IMR-90 (cell line): ENCODE data around the gene TALDO1. TPM values are rescaled to one million over a fixed set of nuclear protein-coding genes. Genes with fewer than 3 reads are reported as not detected.
A peak's percentile ranks its signal among the peaks of the same experiment; 100 is the strongest.

Experiments used
- ATAC-seq: fragments of 200-7000 bp; cut with Tn5 transposase; 2 replicates; pipeline ENCODE4 v1.9.1; 2020; ENCODE audit warnings: low read depth, mild to moderate bottlenecking, moderate library complexity
- BruUV-seq: library from RNA; stranded (reverse); fragments of 400-500 nt; replicated peaks from 2 replicates; lab custom pipeline; 2021; lab: Mats Ljungman, UMichigan
- CTCF ChIA-PET: fragments of 300-600 bp; formaldehyde crosslinking; extraction: SDS; loops from one replicate; lab custom pipeline; 2021; ENCODE audit warnings: antibody characterized with exemption; lab: Yijun Ruan, JAX
- POLR2A ChIA-PET: fragments of 300-600 bp; sonication (Branson Sonifier 250); formaldehyde crosslinking; loops from one replicate; lab custom pipeline; 2022; ENCODE audit warnings: antibody characterized with exemption; ENCODE audit not compliant: unreplicated experiment; lab: Charles Lee
- DNase-seq: peaks from one replicate; pipeline ENCODE4 v3.0.0; 2013
- H2AFZ ChIP-seq: replicated peaks from 2 replicates; pipeline ENCODE3; 2013; ENCODE audit warnings: low read length, mild to moderate bottlenecking; ENCODE audit not compliant: poor library complexity
- H2AK5ac ChIP-seq: 2 replicates; pipeline ENCODE4 v1.6.1; 2013; ENCODE audit warnings: low read depth, low read length, inconsistent platforms
- H2AK9ac ChIP-seq: replicated peaks from 2 replicates; pipeline ENCODE3; 2013; ENCODE audit warnings: mild to moderate bottlenecking, low read depth, low read length, moderate library complexity; ENCODE audit not compliant: poor library complexity
- H2BK120ac ChIP-seq: 2 replicates; pipeline ENCODE4 v1.6.1; 2013; ENCODE audit warnings: low read depth, low read length, inconsistent platforms
- H2BK15ac ChIP-seq: 3 replicates; pipeline ENCODE4 v1.6.1; 2013; ENCODE audit warnings: low read depth, low read length, inconsistent platforms
- H2BK20ac ChIP-seq: 2 replicates; pipeline ENCODE4 v1.6.1; 2013; ENCODE audit warnings: low read depth, mild to moderate bottlenecking, inconsistent platforms, low read length, moderate library complexity
- H2BK5ac ChIP-seq: 2 replicates; pipeline ENCODE4 v1.6.1; 2013; ENCODE audit warnings: mild to moderate bottlenecking, low read depth, low read length, inconsistent platforms; ENCODE audit not compliant: poor library complexity, severe bottlenecking
- H3K14ac ChIP-seq: replicated peaks from 2 replicates; pipeline ENCODE4 v1.6.1; 2013; ENCODE audit warnings: low read depth, low read length, inconsistent platforms
- H3K18ac ChIP-seq: 2 replicates; pipeline ENCODE4 v1.6.1; 2013; ENCODE audit warnings: low read depth, low read length, control low read depth
- H3K23ac ChIP-seq: 2 replicates; pipeline ENCODE4 v1.6.1; 2013; ENCODE audit warnings: low read depth, low read length, inconsistent platforms
- H3K27ac ChIP-seq: 2 replicates; pipeline ENCODE4 v1.5.1; 2013; ENCODE audit warnings: mild to moderate bottlenecking, control low read depth, low read length; ENCODE audit not compliant: insufficient read depth
- H3K27me3 ChIP-seq: 2 replicates; pipeline ENCODE4 v1.6.1; 2013; ENCODE audit warnings: low read length; ENCODE audit not compliant: control insufficient read depth, insufficient read depth
- H3K36me3 ChIP-seq: 2 replicates; pipeline ENCODE4 v1.6.1; 2013; ENCODE audit warnings: low read length, mixed read lengths; ENCODE audit not compliant: control insufficient read depth, insufficient read depth
- H3K4ac ChIP-seq: 2 replicates; pipeline ENCODE4 v1.6.1; 2013; ENCODE audit warnings: low read depth, low read length, inconsistent platforms
- H3K4me1 ChIP-seq: 2 replicates; pipeline ENCODE4 v1.6.1; 2013; ENCODE audit warnings: low read length, mixed read lengths; ENCODE audit not compliant: control insufficient read depth, insufficient read depth
- H3K4me2 ChIP-seq: 2 replicates; pipeline ENCODE4 v1.6.1; 2013; ENCODE audit warnings: low read depth, mild to moderate bottlenecking, control low read depth, low read length, moderate library complexity
- H3K4me3 ChIP-seq: 2 replicates; pipeline ENCODE4 v1.5.1; 2013; ENCODE audit warnings: low read depth, mild to moderate bottlenecking, control low read depth, low read length, moderate library complexity; ENCODE audit not compliant: insufficient read depth
- H3K56ac ChIP-seq: 2 replicates; pipeline ENCODE4 v1.6.1; 2013; ENCODE audit warnings: low read length, inconsistent platforms; ENCODE audit not compliant: insufficient read depth; ENCODE audit errors: extremely low read depth
- H3K79me1 ChIP-seq, 2 experiments: 2 replicates each; pipeline ENCODE4 v1.6.1; 2013; ENCODE audit warnings: low read length in 2 of 2, inconsistent platforms in 1 of 2, low read depth in 1 of 2
- H3K9ac ChIP-seq: 2 replicates; pipeline ENCODE4 v1.6.1; 2013; ENCODE audit warnings: low read depth, low read length, control low read depth
- H3K9me1 ChIP-seq: 2 replicates; pipeline ENCODE4 v1.6.1; 2013; ENCODE audit warnings: low read length, inconsistent platforms; ENCODE audit not compliant: insufficient read depth
- H3K9me3 ChIP-seq: 2 replicates; pipeline ENCODE4 v1.6.1; 2013; ENCODE audit warnings: low read length; ENCODE audit not compliant: control insufficient read depth, insufficient read depth
- H4K20me1 ChIP-seq: 2 replicates; pipeline ENCODE4 v1.6.1; 2013; ENCODE audit warnings: low read length, inconsistent platforms; ENCODE audit not compliant: insufficient read depth
- H4K5ac ChIP-seq: 2 replicates; pipeline ENCODE4 v1.6.1; 2013; ENCODE audit warnings: mild to moderate bottlenecking, low read depth, low read length, control low read depth
- H4K8ac ChIP-seq, 2 experiments: 2 replicates each; pipeline ENCODE4 v1.6.1; 2013; ENCODE audit warnings: low read depth in 2 of 2, low read length in 2 of 2, control low read depth in 1 of 2, inconsistent platforms in 1 of 2
- H4K91ac ChIP-seq: 2 replicates; pipeline ENCODE4 v1.6.1; 2013; ENCODE audit warnings: low read depth, low read length, inconsistent platforms; ENCODE audit not compliant: insufficient read depth
- BHLHE40 ChIP-seq: fragments of 150-350 bp; IDR thresholded peaks from 2 replicates; pipeline ENCODE4 v1.6.1; 2016; ENCODE audit warnings: mild to moderate bottlenecking, low read depth, low read length
- CEBPB ChIP-seq: IDR thresholded peaks from 2 replicates; pipeline ENCODE4 v1.6.1; 2012; ENCODE audit warnings: low read depth, low read length, improper control_type of control experiment
- CHD1 ChIP-seq: IDR thresholded peaks from 2 replicates; pipeline ENCODE4 v1.6.1; 2012; ENCODE audit warnings: low read depth, low read length, improper control_type of control experiment
- FOS ChIP-seq: fragments of 150-350 bp; IDR thresholded peaks from 2 replicates; pipeline ENCODE4 v1.6.1; 2016; ENCODE audit warnings: low read depth, low read length
- MAFK ChIP-seq: IDR thresholded peaks from 2 replicates; pipeline ENCODE4 v1.6.1; 2012; ENCODE audit warnings: low read depth, low read length, improper control_type of control experiment
- MXI1 ChIP-seq: IDR thresholded peaks from 2 replicates; pipeline ENCODE4 v1.6.1; 2012; ENCODE audit warnings: low read depth, mild to moderate bottlenecking, low read length, moderate library complexity, borderline replicate concordance
- POLR2A ChIP-seq: IDR thresholded peaks from 2 replicates; pipeline ENCODE4 v1.6.1; 2012; ENCODE audit warnings: mild to moderate bottlenecking, low read depth, low read length
- RAD21 ChIP-seq: IDR thresholded peaks from 2 replicates; pipeline ENCODE4 v1.6.1; 2012; ENCODE audit warnings: low read length, improper control_type of control experiment
- RCOR1 ChIP-seq: IDR thresholded peaks from 2 replicates; pipeline ENCODE4 v1.6.1; 2012; ENCODE audit warnings: mild to moderate bottlenecking, low read length, improper control_type of control experiment; ENCODE audit not compliant: insufficient replicate concordance
- RFX5 ChIP-seq: IDR thresholded peaks from 2 replicates; pipeline ENCODE4 v1.8.0; 2012; ENCODE audit warnings: low read depth, mild to moderate bottlenecking, low read length, moderate library complexity
- WGBS, 2 experiments: methylation state at CpG; one replicate each; pipeline versions ENCODE4 v1.1.5 to v1.1.7; 2013; ENCODE audit warnings: missing lambda C conversion rate in 2 of 2; ENCODE audit not compliant: insufficient read length in 1 of 2; ENCODE audit errors: extremely low coverage in 2 of 2; 5-methylcytosine and 5-hydroxymethylcytosine counted together
- dilution Hi-C: fragments of 300-500 bp; cut with HindIII; formaldehyde crosslinking; loops from one replicate; pipeline ENCODE4 v1.14.3; 2018; ENCODE audit warnings: low sequenced_read_pairs; ENCODE audit not compliant: unreplicated experiment
- in situ Hi-C: fragments of 300-500 bp; cut with MboI; formaldehyde crosslinking; loops from 3 replicates; pipeline ENCODE4 v1.14.3; 2019; ENCODE audit warnings: low sequenced_read_pairs, inconsistent platforms, mixed read lengths
- intact Hi-C: fragments of 100-400 bp; cut with micrococcal nuclease; formaldehyde crosslinking; loops from 2 replicates; pipeline ENCODE4 v1.10.0; 2022
- polyA plus RNA-seq, 3 experiments: library from polyadenylated mRNA; depleted of rRNA; stranded (reverse); fragments of >200 nt; gene quantifications; 2 replicates each; pipeline ENCODE4 v1.2.3, GENCODE V29; 2012; ENCODE audit warnings: low replicate concordance in 1 of 3
- total RNA-seq: library from RNA; depleted of rRNA; stranded (reverse); fragments of >200 nt; gene quantifications from 2 replicates; pipeline ENCODE4 v1.2.3, GENCODE V29; 2012
- TF ChIP-seq, protein P1 (sequence below): fragments of 150-350 bp; IDR thresholded peaks from 2 replicates; pipeline ENCODE4 v1.6.1; 2017; ENCODE audit warnings: mild to moderate bottlenecking, antibody characterized with exemption, low read length, low read depth

Gene TALDO1
- total and polyA plus RNA-seq, 2 of the 4 experiments (the other 2 are of a cell fraction) = 147 to 210 TPM

DNA sequence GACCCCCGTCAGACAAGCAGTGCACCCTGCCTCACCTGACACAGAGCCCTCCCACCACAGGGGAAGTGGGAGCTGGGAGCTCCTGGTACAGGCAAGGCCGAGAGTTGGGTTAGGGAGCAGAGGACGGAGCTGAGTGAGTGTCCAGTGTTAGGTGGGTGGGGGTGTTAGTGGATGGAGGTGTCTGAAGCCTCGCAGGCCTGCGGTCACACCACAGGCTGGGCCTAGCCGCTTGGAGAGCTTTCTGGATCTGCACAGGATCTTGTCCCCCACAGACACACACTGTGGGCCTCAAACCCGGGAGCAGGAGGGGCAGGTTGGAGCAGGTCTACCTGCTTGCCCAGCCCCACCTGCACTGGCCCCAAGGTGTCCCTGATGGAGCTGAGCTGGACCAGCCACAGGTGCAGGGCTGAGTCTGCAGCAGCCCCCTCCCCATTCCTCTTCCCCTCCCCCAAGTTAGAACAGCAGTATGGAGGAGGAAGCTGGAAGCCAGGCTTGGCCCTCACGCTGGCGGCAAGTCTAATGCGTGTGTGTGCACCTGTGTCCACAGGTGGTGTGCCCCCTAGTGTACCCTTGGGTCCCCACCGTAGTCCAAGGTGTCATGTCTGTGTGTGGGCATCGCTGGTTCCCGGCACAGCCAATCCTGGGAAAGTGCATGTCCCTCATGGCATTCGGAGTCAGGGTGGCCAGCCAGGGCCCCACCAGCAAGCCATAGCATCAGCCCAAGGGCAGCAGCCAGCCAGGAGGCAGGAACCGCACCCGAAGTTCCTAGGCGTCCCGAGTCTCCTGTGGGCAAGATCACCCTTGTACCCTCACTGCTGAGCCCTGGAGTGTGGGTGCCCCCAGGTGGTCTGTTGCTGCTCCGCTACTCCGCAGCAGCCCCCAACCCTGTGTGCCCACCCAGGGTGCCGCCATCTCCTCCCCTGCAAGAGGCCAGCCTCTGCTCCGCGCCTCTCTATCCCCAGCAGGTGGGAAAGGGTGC is 32.0 kb downstream of the TALDO1 start:
- dilution Hi-C loops = no loop called here
- Histone ChIP-seq H3K36me3 (peaks cover 12% of the 10 kb centered on the region), H3K14ac (no peak overlapping the region), H3K9ac (no peak overlapping the region), H3K27ac (no peak overlapping the region), H3K79me1 (peaks cover 12 to 62% of the 10 kb centered on the region in 2 experiments; a peak in 3 of 4 replicates), H3K23ac (no peak overlapping the region), H2AK9ac (no peak overlapping the region), H3K9me1 (peaks cover 11% of the 10 kb centered on the region; the same call in 1 of the 2 replicates), H3K4me3 (no peak overlapping the region), H4K91ac (no peak overlapping the region), H3K9me3 (no peaks in the 10 kb centered on the region), H2AFZ (peak overlapping the region; percentile 14), H4K5ac (no peak overlapping the region), H4K8ac (no peak overlapping the region), H2BK120ac (no peak overlapping the region), H2AK5ac (no peak overlapping the region), H3K18ac (no peak overlapping the region), H2BK15ac (no peak overlapping the region), H3K4me1 (peaks cover 19% of the 10 kb centered on the region), H3K4me2 (no peak overlapping the region), H3K56ac (no peak overlapping the region), H3K4ac (no peak overlapping the region), H3K27me3 (no peaks in the 10 kb centered on the region), H2BK5ac (no peak overlapping the region), H2BK20ac (no peak overlapping the region), H4K20me1 (peaks cover 42% of the 10 kb centered on the region)
- ChIA-PET CTCF (no interaction called here), POLR2A (no interaction called here)
- ATAC-seq (no peak), DNase-seq (no peak)
- in situ Hi-C loops = no loop called here
- no peak for TF ChIP-seq POLR2A
- TF ChIP-seq RCOR1 = no peak
- TF ChIP-seq, protein P1, sequence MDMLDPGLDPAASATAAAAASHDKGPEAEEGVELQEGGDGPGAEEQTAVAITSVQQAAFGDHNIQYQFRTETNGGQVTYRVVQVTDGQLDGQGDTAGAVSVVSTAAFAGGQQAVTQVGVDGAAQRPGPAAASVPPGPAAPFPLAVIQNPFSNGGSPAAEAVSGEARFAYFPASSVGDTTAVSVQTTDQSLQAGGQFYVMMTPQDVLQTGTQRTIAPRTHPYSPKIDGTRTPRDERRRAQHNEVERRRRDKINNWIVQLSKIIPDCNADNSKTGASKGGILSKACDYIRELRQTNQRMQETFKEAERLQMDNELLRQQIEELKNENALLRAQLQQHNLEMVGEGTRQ = no peak
- TF ChIP-seq RAD21 = no peak
- TF ChIP-seq MXI1 = no peak
- no peak for TF ChIP-seq MAFK
- TF ChIP-seq CHD1 = no peak
- TF ChIP-seq RFX5 = no peak
- TF ChIP-seq CEBPB = no peak
- no peak for TF ChIP-seq FOS
- TF ChIP-seq BHLHE40 = no peak
- no TSS peak for BruUV-seq
- intact Hi-C loops = no loop called here
- WGBS, 2 experiments = 100% methylated on average over 2 of the region's 23 CpGs; no CpG with 5 or more reads in 1 of the 2 experiments
